K562 (cell line): Measurements from ENCODE around the gene PRSS21. TPM values are rescaled to one million over a fixed set of nuclear protein-coding genes. Genes with fewer than 3 reads are reported as not detected.

Experiments
- CXXC5 ChIP-seq: fragments of 250-450 bp; sonication (Bioruptor Pico); IDR thresholded peaks from 2 replicates; pipeline ENCODE4 v1.8.0; 2022; ENCODE audit warnings: inconsistent platforms, mild to moderate bottlenecking, moderate library complexity
- E2F3 ChIP-seq: fragments of 250-450 bp; sonication (Bioruptor Pico); IDR thresholded peaks from 2 replicates; pipeline ENCODE4 v1.4.0; 2020; ENCODE audit warnings: mild to moderate bottlenecking
- GATAD2A ChIP-seq: fragments of 450-650 bp; IDR thresholded peaks from 2 replicates; pipeline ENCODE4 v1.6.1; 2017
- NR2C2 ChIP-seq, 2 experiments: fragments of 200-800 bp in 1 of 2; sonication (Bioruptor generic) in 1 of 2; sonication (generic) in 1 of 2; formaldehyde crosslinking in 1 of 2; IDR thresholded peaks; 2 replicates each; pipeline versions ENCODE4 v1.6.1 to v1.8.0; 2016 to 2022; ENCODE audit warnings: mild to moderate bottlenecking in 1 of 2, missing compliant biosample characterization in 1 of 2, missing genetic modification characterization in 1 of 2, missing genetic modification reagents in 1 of 2
- SUPT5H ChIP-seq: fragments of 450-650 bp; IDR thresholded peaks from 2 replicates; pipeline ENCODE4 v1.6.1; 2016
- TAF1 ChIP-seq: IDR thresholded peaks from 2 replicates; pipeline ENCODE4 v1.6.1; 2011; ENCODE audit warnings: mild to moderate bottlenecking, low read length, moderate library complexity; ENCODE audit not compliant: insufficient read depth, control insufficient read depth, severe bottlenecking; ENCODE audit errors: extremely low read depth
- ZBTB7A ChIP-seq: IDR thresholded peaks from 2 replicates; pipeline ENCODE4 v1.6.1; 2011; ENCODE audit warnings: low read depth, mild to moderate bottlenecking, low read length, moderate library complexity, borderline replicate concordance; ENCODE audit not compliant: control insufficient read depth
- ZNF232 ChIP-seq: sonication (generic); formaldehyde crosslinking; IDR thresholded peaks from 2 replicates; pipeline ENCODE4 v1.8.0; 2022; ENCODE audit warnings: mild to moderate bottlenecking, missing genetic modification reagents
- polyA plus RNA-seq, 8 experiments: library from polyadenylated mRNA; depleted of rRNA in 4 of 8; stranded (reverse) in 5 of 8; unstranded in 3 of 8; fragments of >200 nt; fragmentation: Nextera tagmentation in 2 of 8; fragmentation: Illumina TruSeq in 1 of 8; extraction: Ambion mirVana in 2 of 8; extraction: Trizol in 1 of 8; gene quantifications; 2 replicates each; pipeline versions ENCODE4 v1.2.1 to v1.2.3, GENCODE V29; 2011 to 2014; ENCODE audit warnings: inconsistent platforms in 1 of 8, missing spikeins in 1 of 8
- total RNA-seq, 7 experiments: library from RNA; depleted of rRNA in 6 of 7; stranded (reverse); fragments of >200 nt in 6 of 7; fragmentation: Illumina TruSeq in 2 of 7; extraction: Trizol in 2 of 7; gene quantifications; 2 replicates each; pipeline versions ENCODE4 v1.2.1 to v1.2.3, GENCODE V29; 2011 to 2021; ENCODE audit warnings: low replicate concordance in 1 of 7
- TF ChIP-seq, protein P1 (sequence below): sonication (generic); formaldehyde crosslinking; IDR thresholded peaks from 2 replicates; pipeline ENCODE4 v1.8.0; 2023; ENCODE audit warnings: missing genetic modification reagents, mild to moderate bottlenecking, borderline replicate concordance
- TF ChIP-seq, protein P2 (sequence below): fragments of 450-650 bp; IDR thresholded peaks from one replicate; pipeline ENCODE4 v1.6.1; 2018; ENCODE audit warnings: mild to moderate bottlenecking, moderate library complexity; ENCODE audit not compliant: partially characterized antibody
- TF ChIP-seq, protein P3 (sequence below), 2 experiments: fragments of 250-450 bp in 1 of 2; fragments of 450-650 bp in 1 of 2; sonication (Bioruptor Pico) in 1 of 2; IDR thresholded peaks; 2 replicates each; pipeline versions ENCODE4 v1.6.1 to v1.8.0; 2016 to 2021; ENCODE audit warnings: mild to moderate bottlenecking in 2 of 2, moderate library complexity in 2 of 2, missing compliant biosample characterization in 1 of 2, missing genetic modification characterization in 1 of 2
- TF ChIP-seq, protein P4 (sequence below), 3 experiments: fragments of 200-800 bp in 1 of 3; sonication (Bioruptor generic) in 1 of 3; sonication (generic) in 1 of 3; formaldehyde crosslinking in 1 of 3; IDR thresholded peaks; 2 replicates each; pipeline versions ENCODE4 v1.6.1 to v1.8.0; 2016 to 2022; ENCODE audit warnings: mild to moderate bottlenecking in 2 of 3, missing compliant biosample characterization in 2 of 3, missing genetic modification characterization in 2 of 3, missing genetic modification reagents in 1 of 3
- TF ChIP-seq, protein P5 (sequence below): sonication (generic); formaldehyde crosslinking; IDR thresholded peaks from 2 replicates; pipeline ENCODE4 v1.8.0; 2022; ENCODE audit warnings: mild to moderate bottlenecking, missing genetic modification reagents

The PRSS21 gene
- total and polyA plus RNA-seq, 9 of the 15 experiments (the other 6 are each of a cell fraction or from before 2014, with no cell fraction given) = 12.1 to 121 (median 61.3) TPM

DNA sequence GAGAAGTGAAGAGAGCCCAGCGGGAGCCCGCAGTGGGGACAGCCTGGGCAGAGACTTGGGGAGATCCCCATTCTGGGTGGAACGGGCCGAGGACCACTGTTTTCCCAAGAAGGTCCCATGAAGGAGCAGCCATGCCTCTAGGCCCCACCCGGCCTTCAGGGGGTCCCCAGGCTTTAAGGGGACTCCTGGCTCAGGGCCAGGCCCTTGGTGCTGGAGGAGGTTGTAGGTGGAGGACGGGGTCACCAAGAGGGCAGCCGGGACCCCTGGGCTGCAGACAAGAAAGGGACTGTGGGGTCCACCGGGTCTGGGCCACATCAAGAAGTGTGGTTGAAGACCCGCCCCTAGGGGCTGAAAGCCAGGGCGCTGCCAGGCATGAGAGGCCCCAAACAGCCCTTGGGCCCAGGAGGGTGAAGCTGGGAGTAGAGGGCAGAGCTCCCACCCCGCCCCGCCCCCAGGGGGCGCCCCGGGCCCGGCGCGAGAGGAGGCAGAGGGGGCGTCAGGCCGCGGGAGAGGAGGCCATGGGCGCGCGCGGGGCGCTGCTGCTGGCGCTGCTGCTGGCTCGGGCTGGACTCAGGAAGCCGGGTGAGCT, at the start of gene PRSS21 (continued):
- TF ChIP-seq, protein P1, sequence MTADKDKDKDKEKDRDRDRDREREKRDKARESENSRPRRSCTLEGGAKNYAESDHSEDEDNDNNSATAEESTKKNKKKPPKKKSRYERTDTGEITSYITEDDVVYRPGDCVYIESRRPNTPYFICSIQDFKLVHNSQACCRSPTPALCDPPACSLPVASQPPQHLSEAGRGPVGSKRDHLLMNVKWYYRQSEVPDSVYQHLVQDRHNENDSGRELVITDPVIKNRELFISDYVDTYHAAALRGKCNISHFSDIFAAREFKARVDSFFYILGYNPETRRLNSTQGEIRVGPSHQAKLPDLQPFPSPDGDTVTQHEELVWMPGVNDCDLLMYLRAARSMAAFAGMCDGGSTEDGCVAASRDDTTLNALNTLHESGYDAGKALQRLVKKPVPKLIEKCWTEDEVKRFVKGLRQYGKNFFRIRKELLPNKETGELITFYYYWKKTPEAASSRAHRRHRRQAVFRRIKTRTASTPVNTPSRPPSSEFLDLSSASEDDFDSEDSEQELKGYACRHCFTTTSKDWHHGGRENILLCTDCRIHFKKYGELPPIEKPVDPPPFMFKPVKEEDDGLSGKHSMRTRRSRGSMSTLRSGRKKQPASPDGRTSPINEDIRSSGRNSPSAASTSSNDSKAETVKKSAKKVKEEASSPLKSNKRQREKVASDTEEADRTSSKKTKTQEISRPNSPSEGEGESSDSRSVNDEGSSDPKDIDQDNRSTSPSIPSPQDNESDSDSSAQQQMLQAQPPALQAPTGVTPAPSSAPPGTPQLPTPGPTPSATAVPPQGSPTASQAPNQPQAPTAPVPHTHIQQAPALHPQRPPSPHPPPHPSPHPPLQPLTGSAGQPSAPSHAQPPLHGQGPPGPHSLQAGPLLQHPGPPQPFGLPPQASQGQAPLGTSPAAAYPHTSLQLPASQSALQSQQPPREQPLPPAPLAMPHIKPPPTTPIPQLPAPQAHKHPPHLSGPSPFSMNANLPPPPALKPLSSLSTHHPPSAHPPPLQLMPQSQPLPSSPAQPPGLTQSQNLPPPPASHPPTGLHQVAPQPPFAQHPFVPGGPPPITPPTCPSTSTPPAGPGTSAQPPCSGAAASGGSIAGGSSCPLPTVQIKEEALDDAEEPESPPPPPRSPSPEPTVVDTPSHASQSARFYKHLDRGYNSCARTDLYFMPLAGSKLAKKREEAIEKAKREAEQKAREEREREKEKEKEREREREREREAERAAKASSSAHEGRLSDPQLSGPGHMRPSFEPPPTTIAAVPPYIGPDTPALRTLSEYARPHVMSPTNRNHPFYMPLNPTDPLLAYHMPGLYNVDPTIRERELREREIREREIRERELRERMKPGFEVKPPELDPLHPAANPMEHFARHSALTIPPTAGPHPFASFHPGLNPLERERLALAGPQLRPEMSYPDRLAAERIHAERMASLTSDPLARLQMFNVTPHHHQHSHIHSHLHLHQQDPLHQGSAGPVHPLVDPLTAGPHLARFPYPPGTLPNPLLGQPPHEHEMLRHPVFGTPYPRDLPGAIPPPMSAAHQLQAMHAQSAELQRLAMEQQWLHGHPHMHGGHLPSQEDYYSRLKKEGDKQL = 0 out of 2 replicates have a peak, but pooled peaks have one; percentile 17
- TF ChIP-seq, protein P2, sequence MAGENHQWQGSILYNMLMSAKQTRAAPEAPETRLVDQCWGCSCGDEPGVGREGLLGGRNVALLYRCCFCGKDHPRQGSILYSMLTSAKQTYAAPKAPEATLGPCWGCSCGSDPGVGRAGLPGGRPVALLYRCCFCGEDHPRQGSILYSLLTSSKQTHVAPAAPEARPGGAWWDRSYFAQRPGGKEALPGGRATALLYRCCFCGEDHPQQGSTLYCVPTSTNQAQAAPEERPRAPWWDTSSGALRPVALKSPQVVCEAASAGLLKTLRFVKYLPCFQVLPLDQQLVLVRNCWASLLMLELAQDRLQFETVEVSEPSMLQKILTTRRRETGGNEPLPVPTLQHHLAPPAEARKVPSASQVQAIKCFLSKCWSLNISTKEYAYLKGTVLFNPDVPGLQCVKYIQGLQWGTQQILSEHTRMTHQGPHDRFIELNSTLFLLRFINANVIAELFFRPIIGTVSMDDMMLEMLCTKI = no peak
- TF ChIP-seq GATAD2A (0 out of 2 replicates have a peak, but pooled peaks have one; percentile 62), ZNF232 (no peak), CXXC5 (CRISPR knock-in tag) (peak; percentile 44; the same call in 1 of the 2 replicates), TAF1 (peak; percentile 74), NR2C2 (CRISPR knock-in tag; IDR thresholded peaks at IDR 0.05) (no peak), NR2C2 (tag; IDR thresholded peaks at IDR 0.05) (peak; percentile 52; the same call in 1 of the 2 replicates), SUPT5H (no peak), E2F3 (CRISPR knock-in tag) (0 out of 2 replicates have a peak, but pooled peaks have one; percentile 25), ZBTB7A (peak; percentile 96)
- TF ChIP-seq, protein P3, sequence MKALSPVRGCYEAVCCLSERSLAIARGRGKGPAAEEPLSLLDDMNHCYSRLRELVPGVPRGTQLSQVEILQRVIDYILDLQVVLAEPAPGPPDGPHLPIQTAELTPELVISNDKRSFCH (CRISPR knock-in tag; IDR thresholded peaks at IDR 0.05) = no peak
- TF ChIP-seq, protein P3 (tag; IDR thresholded peaks at IDR 0.05) = no peak
- TF ChIP-seq, protein P4, sequence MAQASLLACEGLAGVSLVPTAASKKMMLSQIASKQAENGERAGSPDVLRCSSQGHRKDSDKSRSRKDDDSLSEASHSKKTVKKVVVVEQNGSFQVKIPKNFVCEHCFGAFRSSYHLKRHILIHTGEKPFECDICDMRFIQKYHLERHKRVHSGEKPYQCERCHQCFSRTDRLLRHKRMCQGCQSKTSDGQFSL (CRISPR knock-in tag; IDR thresholded peaks at IDR 0.05) = 0 out of 2 replicates have a peak, but pooled peaks have one; percentile 31
- TF ChIP-seq, protein P4 (tag; IDR thresholded peaks at IDR 0.05) = no peak
- TF ChIP-seq, protein P5, sequence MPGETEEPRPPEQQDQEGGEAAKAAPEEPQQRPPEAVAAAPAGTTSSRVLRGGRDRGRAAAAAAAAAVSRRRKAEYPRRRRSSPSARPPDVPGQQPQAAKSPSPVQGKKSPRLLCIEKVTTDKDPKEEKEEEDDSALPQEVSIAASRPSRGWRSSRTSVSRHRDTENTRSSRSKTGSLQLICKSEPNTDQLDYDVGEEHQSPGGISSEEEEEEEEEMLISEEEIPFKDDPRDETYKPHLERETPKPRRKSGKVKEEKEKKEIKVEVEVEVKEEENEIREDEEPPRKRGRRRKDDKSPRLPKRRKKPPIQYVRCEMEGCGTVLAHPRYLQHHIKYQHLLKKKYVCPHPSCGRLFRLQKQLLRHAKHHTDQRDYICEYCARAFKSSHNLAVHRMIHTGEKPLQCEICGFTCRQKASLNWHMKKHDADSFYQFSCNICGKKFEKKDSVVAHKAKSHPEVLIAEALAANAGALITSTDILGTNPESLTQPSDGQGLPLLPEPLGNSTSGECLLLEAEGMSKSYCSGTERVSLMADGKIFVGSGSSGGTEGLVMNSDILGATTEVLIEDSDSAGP = no peak
